Posterior vena cava (tissue), 2 donors: ENCODE measurements around the gene EFHD1. TPM values are rescaled to one million over a fixed set of nuclear protein-coding genes. Genes with fewer than 3 reads are reported as not detected.
A peak's percentile ranks its signal among the peaks of the same experiment; 100 is the strongest.

Experiments
- DNase-seq: peaks from one replicate; pipeline ENCODE4 v3.0.0-alpha.2; 2020; ENCODE audit warnings: low spot score
- intact Hi-C, 2 donors: fragments of 100-400 bp; cut with DNase I; formaldehyde crosslinking; loops; one replicate each; pipeline versions ENCODE4 v1.14.1 to v1.14.2; 2022 to 2023
- long read RNA-seq, 2 donors: library from polyadenylated mRNA; unstranded; transcript quantifications; one replicate each; pipeline ENCODE4 v2.0.0, GENCODE V29; 2020 to 2021
- total RNA-seq, 2 donors: library from RNA; stranded (reverse); fragmentation: NEBNext Ultra II Directional; extraction: Animal tissue kit (Norgen Biotek cat#: 25700); gene quantifications; one replicate each; pipeline ENCODE4 v1.2.1, GENCODE V29; 2021
- donor health status: DM: yes; HTN: yes; CAD: no.
- donor health status: DM: yes; HTN: yes; CAD: no.

EFHD1 gene
- total RNA-seq: 10 to 100 TPM; 42.2 to 69.7 TPM
- long read RNA-seq, donor 1, transcript EFHD1-201 (4 exons, 2,259 nt): major isoform, 13 of 18 reads
- long read RNA-seq, donor 1, partial matches to known transcripts: 2 of 18 reads
- long read RNA-seq, donor 1, other reads (novel, unspliced or antisense): 1 of 18 reads
- long read RNA-seq, donor 2, transcript EFHD1-201 (4 exons, 2,259 nt): major isoform, 9 of 21 reads
- long read RNA-seq, donor 2, partial matches to known transcripts: 7 of 21 reads
- long read RNA-seq, donor 2, other reads (novel, unspliced or antisense): 2 of 21 reads

DNA sequence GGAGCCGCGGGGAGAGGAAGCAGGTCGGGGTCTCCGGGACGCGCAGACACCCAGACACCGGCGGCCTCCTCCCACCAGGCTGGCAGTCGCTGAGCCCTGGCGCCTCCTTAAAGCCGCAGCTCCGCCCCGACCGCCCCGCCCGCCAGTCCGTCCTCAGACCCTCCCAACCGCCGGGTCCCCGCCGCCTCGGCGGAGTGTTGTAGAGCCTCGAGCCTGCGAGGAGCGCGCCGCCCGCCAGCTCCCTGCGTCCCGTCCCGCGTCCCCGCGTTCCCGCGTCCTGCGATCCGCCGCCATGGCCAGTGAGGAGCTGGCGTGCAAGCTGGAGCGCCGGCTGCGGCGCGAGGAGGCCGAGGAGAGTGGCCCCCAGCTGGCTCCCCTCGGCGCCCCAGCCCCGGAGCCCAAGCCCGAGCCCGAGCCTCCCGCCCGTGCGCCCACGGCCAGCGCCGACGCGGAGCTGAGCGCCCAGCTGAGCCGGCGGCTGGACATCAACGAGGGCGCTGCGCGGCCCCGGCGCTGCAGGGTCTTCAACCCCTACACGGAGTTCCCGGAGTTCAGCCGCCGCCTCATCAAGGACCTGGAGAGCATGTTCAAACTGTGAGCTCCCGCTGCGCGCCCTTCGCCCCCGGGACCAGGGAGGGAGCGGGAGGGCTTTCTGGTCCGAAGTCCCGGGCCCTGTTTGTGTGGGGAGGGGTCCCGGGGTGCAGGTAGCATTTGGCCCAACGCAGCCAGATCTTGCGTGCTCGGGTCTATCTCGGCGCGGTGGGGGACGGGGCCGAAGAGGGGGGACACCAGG, at the start of gene EFHD1:
TSS of gene EFHD1 (plus strand) at position 192 of the 793 bp plus-strand sequence. CDS start at position 293, 101 bp downstream.
- intact Hi-C loops: no loop called here
- peak; percentile 93 for DNase-seq

DNA sequence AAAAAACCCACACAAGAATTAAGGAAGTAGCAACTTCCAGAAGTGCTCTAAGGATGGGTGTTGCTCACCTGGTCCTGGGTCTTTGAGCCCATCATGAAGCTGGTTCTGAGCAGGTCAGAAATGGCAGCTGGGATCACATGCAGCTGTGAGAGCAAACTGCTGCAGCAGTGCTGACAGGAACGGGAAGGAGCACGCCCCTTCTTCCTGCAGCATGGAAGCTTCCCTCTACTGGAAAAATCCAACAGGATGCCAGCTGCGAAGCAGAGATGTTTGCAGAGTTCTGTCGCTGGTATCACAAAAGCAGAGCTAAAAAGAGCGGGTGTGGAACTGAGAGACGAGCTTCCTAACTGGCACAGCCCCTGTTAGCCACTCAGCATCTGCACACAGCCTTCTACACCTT, 49.2 kb upstream of the EFHD1 start:
- no peak for DNase-seq
- intact Hi-C loops: no loop called here

DNA sequence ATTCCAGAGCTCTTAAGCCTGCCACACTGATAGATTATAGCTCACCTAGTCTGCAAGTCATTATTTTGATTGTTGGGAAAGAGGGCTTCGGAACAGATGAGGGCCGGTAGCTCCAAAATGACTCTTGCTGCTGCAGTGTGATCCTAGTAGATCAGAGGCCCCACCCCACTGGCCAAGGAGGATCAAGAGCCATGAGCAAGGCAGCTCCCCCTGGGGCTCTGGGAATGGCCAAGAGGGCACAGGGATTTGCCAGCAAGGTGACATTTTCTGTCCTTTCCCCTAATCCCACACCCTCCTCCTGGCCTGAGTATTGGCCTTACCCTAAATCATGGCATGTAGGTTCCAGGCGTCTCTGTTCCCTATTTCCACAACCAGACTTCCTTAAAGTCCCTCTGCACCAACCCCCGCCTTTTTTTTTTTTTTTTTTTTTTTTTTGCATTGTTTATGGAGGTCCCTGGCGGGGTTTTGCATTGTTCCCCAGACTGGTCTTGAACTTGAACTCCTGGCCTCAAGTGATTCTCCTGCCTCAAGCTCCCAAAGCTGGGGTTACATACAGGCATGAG, 46.4 kb upstream of the EFHD1 start:
- intact Hi-C loops: loop anchor here in 1 of 2 donors (5.0 kb wide), 1 partner anchor 620 kb away; no protein-coding TSS in a partner anchor
- no peak for DNase-seq

- DNase-seq: no peak
- intact Hi-C loops: loop anchor here in 1 of 2 donors (5.0 kb wide), 1 partner anchor 620 kb away; no protein-coding TSS in a partner anchor
Observed at GRCh38 chr2:232587512-232587911, 45.9 kb upstream of the EFHD1 start.

DNA sequence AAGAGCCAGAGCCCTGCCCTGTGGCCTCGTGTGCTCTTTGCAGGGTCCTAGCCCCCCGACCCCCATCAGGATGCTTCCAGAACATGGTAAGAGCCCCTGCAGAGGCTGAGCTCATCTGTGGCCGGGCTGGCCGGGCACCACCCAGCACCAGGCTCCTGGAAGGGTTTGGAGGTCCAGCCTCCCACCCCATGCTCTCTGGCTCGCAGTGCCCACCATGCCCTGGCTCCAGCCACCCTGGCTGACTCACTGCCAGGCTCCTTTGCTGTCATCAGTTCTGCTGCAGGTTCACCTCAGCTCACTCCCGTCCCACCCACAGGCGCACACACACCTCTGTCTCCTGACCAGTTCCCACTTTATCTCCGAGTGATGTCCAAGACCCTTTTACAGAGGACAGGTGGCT, 45.4 kb upstream of the EFHD1 start:
- no peak for DNase-seq
- intact Hi-C loops: loop anchor here in 1 of 2 donors (5.0 kb wide), 1 partner anchor 621 kb away; no protein-coding TSS in a partner anchor

- DNase-seq: no peak
- intact Hi-C loops: loop anchor here in 1 of 2 donors (5.0 kb wide), 1 partner anchor 622 kb away; no protein-coding TSS in a partner anchor
Observed at GRCh38 chr2:232588680-232589585, 44.5 kb upstream of the EFHD1 start.

- intact Hi-C loops: no loop called here
- DNase-seq: no peak
Observed at GRCh38 chr2:232592772-232593395, 40.5 kb upstream of the EFHD1 start.

DNA sequence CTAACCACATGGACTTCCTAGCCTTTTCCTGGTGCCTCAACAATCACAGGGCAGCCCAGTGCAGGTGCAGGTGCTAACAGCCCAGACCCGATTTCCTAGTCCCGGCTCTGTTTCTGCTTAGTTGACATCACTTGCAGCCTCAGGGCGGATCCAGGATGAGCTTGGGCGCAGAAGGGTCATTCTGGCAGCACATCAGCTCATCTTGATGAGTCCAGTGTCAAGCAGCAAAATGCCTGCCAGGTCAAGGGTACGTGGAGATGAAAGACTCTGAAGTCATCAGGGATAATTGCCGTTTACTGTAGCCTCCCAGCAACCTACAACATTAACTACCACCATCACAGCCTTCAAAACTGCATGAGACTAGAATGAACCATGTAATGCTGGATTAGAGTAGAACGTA, 39.4 kb upstream of the EFHD1 start:
- no peak for DNase-seq

GRCh38 chr2:232597362-232598079, 35.9 kb upstream of the EFHD1 start:
- DNase-seq: no peak
- intact Hi-C loops: loop anchor here in 1 of 2 donors (1.0 kb wide), 1 partner anchor 22 kb away; no protein-coding TSS in a partner anchor

More for the DNA sequence above, 39.4 kb upstream of the EFHD1 start:
- intact Hi-C loops: no loop called here

- no peak for DNase-seq
- intact Hi-C loops: no loop called here
Observed at GRCh38 chr2:232598293-232598692, 35.1 kb upstream of the EFHD1 start.

DNA sequence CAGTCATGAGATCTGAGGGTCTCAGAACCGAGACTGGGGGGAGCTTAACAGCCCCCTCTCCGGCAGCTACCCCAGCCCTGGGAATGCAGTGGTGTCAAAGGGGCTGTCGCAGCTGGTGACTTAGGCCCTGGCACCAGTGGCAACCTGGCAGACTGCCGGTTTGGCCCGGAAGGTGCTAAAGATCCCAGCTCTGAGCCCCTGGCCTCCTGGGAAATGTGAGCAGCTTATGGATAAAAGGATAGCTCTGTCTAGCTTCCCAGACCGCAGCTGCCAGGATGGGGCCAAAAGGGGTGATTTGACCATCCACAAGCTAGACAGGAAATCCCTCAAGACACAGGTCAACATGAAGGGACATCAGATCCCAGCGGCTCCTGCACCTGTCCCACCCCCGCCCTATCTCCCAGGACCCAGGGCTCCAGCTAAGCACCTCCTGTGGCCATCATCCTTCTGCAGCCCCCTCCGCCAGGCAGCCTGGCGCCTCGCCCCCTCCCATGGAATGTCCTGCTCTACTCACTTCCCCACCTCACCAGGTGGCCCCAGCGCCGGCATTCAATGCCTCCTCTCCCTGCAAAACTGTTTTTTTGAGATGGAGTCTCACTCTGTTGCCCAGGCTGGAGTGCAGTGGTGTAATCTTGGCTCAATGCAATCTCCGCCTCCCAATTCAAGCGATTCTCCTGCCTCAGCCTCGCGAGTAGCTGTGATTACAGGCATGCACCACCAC, 33.2 kb upstream of the EFHD1 start:
- no peak for DNase-seq
- intact Hi-C loops: loop anchor here in 1 of 2 donors (10.0 kb wide), 2 partner anchors 75 to 655 kb away; partner anchors contain the start of gene ATG16L1

GRCh38 chr2:232603283-232603682, 30.1 kb upstream of the EFHD1 start:
- intact Hi-C loops: loop anchor here in 1 of 2 donors (10.0 kb wide), 2 partner anchors 72 to 652 kb away; partner anchors contain the start of gene ATG16L1
- DNase-seq: no peak

DNA sequence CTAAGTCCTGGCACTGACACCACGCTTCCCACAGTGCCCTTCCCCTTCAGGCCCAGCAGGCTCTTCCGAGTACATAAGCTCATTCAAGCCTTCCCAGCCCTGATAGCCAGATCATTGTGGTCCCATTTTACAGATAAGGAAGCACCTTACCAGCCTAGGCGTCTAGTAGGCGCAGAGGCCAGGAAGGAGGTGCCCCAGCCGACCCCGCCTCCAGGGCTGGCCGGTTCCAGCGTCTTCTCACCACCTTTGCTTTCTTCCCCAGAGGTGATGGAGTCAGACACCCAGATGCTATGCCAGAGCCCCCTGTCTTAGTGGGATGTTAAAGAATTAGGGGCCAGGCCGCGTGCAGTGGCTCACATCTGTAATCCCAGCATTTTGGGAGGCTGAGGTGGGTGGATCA, 28.9 kb upstream of the EFHD1 start:
- no peak for DNase-seq
- intact Hi-C loops: loop anchor here in 1 of 2 donors (10.0 kb wide), 2 partner anchors 70 to 650 kb away; partner anchors contain the start of gene ATG16L1

GRCh38 chr2:232607011-232607410, 26.4 kb upstream of the EFHD1 start:
- no peak for DNase-seq
- intact Hi-C loops: loop anchor here in 1 of 2 donors (10.0 kb wide), 2 partner anchors 68 to 648 kb away; partner anchors contain the start of gene ATG16L1

DNA sequence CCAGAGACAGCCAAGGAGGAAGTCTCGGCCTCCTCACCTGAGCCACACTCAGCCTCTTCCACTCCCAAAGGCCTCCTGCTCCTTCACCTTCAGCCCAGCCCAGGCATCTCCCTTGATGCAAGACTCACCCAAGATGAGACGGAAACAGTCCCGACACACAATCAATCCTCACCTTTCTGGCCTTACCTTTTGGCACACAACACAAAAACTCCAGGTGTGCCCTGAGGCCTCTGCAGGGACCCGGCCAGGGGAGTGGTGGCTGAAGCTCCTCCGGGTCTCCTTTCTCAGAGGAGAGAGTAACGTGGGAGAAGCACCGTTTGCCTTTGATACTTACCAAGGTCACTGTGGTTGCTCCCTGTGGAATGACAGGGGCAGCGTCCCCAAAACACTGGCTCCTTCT, 23.8 kb upstream of the EFHD1 start:
- DNase-seq: no peak
- intact Hi-C loops: loop anchor here (10.0 kb wide), 3 partner anchors 55 to 645 kb away; partner anchors contain the start of gene ATG16L1 (in 1 of the 2)

- intact Hi-C loops: loop anchor here in 1 of 2 donors (10.0 kb wide), 1 partner anchor 55 kb away; no protein-coding TSS in a partner anchor
- no peak for DNase-seq
Observed at GRCh38 chr2:232610081-232610480, 23.3 kb upstream of the EFHD1 start.

DNA sequence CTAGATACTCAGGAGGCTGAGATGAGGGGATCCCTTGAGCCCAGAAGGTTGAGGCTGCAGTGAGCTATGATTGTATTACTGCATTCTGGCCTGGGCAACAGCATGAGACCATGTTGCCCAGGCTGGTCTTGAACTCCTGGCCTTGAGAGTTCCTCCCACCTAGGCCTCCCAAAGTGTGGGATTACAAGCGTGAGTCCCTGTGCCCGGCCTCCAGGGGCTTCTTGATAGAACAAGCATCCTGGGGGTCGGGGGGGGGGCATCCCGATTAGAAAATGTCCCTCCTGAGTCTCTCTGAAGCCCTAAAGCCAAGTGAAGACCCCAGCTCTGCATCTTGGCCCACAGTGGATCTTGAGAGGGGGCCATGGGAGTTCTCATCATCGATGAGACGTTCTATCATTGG, 22.3 kb upstream of the EFHD1 start:
- no peak for DNase-seq
- intact Hi-C loops: loop anchor here in 1 of 2 donors (10.0 kb wide), 1 partner anchor 54 kb away; no protein-coding TSS in a partner anchor
